ENCODE results near the gene REEP1. TPM values are rescaled to one million over a fixed set of nuclear protein-coding genes. Genes with fewer than 3 reads are reported as not detected.

Gene REEP1
- polyA plus RNA-seq, 1 experiment = 0.10 TPM

DNA sequence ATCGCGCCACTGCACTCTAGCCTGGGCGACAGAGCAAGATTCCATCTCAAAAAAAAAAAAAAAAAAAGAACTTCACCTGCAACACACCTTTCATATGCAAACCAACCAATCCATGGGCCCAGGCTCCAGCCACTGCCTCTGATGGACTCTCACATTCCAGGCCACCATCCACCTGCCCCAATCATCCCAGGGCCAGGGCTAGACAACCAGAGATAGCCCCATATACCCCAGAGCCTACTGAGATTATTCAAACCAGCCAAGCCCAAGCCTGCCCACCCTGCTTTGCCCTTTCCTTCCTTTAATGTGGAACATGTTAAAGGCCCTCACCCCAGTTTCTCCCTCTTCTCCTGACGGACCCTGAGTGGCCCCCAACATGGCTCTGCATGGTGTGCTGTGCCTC lies 81.1 kb downstream of the REEP1 start:
- H3K27me3 ChIP-seq (ENCODE audit: control insufficient read depth, insufficient read depth, low read length) = peaks cover 22% of the 10 kb centered on the region
- POLR2A ChIA-PET = no interaction called here
- no peaks in the 10 kb centered on the region for H3K9me3 ChIP-seq (ENCODE audit: control insufficient read depth, insufficient read depth, low read length)
- DNase-seq (ENCODE audit: low read depth, low spot score) = no peak
- no peak overlapping the region for H3K4me3 ChIP-seq (ENCODE audit: low read depth, low read length)
- CTCF ChIA-PET = no interaction called here
- TF ChIP-seq CTCF (IDR thresholded peaks at IDR 0.05; ENCODE audit: low read depth, low read length) = no peak
- no peak overlapping the region for H3K27ac ChIP-seq (ENCODE audit: low read depth, low read length)

- Histone ChIP-seq H3K4me3 (ENCODE audit: low read depth, low read length) (no peak overlapping the region), H3K9me3 (ENCODE audit: control insufficient read depth, insufficient read depth, low read length) (no peaks in the 10 kb centered on the region), H3K27ac (ENCODE audit: low read depth, low read length) (no peak overlapping the region), H3K27me3 (ENCODE audit: control insufficient read depth, insufficient read depth, low read length) (peaks cover 30% of the 10 kb centered on the region)
- no peak for TF ChIP-seq CTCF (IDR thresholded peaks at IDR 0.05; ENCODE audit: low read depth, low read length)
- CTCF ChIA-PET = no interaction called here
- POLR2A ChIA-PET = no interaction called here
- DNase-seq (ENCODE audit: low read depth, low spot score) = no peak
These were observed 82.6 kb downstream of the REEP1 start for GRCh38 chr2:86254576-86255538.

GRCh38 chr2:86253424-86253823 lies 84.0 kb downstream of the REEP1 start:
- Histone ChIP-seq H3K4me3 (ENCODE audit: low read depth, low read length) (no peak overlapping the region), H3K9me3 (ENCODE audit: control insufficient read depth, insufficient read depth, low read length) (no peaks in the 10 kb centered on the region), H3K27ac (ENCODE audit: low read depth, low read length) (no peak overlapping the region), H3K27me3 (ENCODE audit: control insufficient read depth, insufficient read depth, low read length) (peaks cover 28% of the 10 kb centered on the region)
- no peak for DNase-seq (ENCODE audit: low read depth, low spot score)
- CTCF ChIA-PET = no interaction called here
- POLR2A ChIA-PET = no interaction called here
- TF ChIP-seq CTCF (IDR thresholded peaks at IDR 0.05; ENCODE audit: low read depth, low read length) = no peak

DNA sequence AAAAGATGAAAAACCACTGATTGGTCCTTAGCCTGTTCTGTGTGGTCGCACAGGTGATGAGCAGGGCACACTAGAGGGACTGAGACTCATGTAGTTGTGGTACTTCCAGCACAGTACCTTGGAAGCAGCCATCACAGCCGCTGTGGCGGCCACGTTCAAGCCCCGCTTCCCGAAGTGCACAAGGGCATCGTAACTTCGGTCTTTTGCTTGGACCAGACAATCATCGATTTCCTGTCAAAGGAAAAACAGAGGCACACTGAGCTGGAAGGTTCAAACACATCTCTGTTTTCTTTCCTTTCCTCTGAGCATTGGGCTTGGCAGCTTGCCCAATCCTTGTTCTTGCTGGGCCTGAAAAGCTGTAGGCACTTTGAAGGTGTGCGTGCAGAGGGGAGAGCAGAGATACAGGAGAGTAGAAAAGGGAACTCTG lies 85.6 kb downstream of the REEP1 start:
- POLR2A ChIA-PET = no interaction called here
- H3K27ac ChIP-seq (ENCODE audit: low read depth, low read length) = no peak overlapping the region
- peaks cover 26% of the 10 kb centered on the region for H3K27me3 ChIP-seq (ENCODE audit: control insufficient read depth, insufficient read depth, low read length)
- H3K9me3 ChIP-seq (ENCODE audit: control insufficient read depth, insufficient read depth, low read length) = no peaks in the 10 kb centered on the region
- no peak overlapping the region for H3K4me3 ChIP-seq (ENCODE audit: low read depth, low read length)
- no peak for DNase-seq (ENCODE audit: low read depth, low spot score)
- no peak for TF ChIP-seq CTCF (IDR thresholded peaks at IDR 0.05; ENCODE audit: low read depth, low read length)
- CTCF ChIA-PET = no interaction called here
